Left renal cortex interstitium (tissue), 4 donors: ENCODE results near the gene KLHL29. TPM values are rescaled to one million over a fixed set of nuclear protein-coding genes. Genes with fewer than 3 reads are reported as not detected.

Experiments used
- DNase-seq, 4 donors: peaks; one replicate each; pipeline ENCODE4 v3.0.0-alpha.2; 2013; ENCODE audit warnings: low read depth in 4 of 4, low spot score in 2 of 4, missing footprints in 1 of 4
- polyA plus RNA-seq, 4 donors: library from polyadenylated mRNA; unstranded; fragments of 120-200 nt; gene quantifications; one replicate each; pipeline ENCODE4 v1.2.1, GENCODE V29; 2013; ENCODE audit not compliant: insufficient read length in 4 of 4

Gene KLHL29
- polyA plus RNA-seq, 4 donors = 7.6 to 15.0 (median 12.0) TPM

GRCh38 chr2:23685181-23685580, 300.2 kb downstream of the KLHL29 start:
- no peak for DNase-seq

- DNase-seq = no peak
Measured at GRCh38 chr2:23685706-23686105, 300.7 kb downstream of the KLHL29 start.

- DNase-seq = no peak
Measured at GRCh38 chr2:23686405-23687029, 301.5 kb downstream of the KLHL29 start.

GRCh38 chr2:23687214-23687613, 302.2 kb downstream of the KLHL29 start:
- DNase-seq = no peak

DNA sequence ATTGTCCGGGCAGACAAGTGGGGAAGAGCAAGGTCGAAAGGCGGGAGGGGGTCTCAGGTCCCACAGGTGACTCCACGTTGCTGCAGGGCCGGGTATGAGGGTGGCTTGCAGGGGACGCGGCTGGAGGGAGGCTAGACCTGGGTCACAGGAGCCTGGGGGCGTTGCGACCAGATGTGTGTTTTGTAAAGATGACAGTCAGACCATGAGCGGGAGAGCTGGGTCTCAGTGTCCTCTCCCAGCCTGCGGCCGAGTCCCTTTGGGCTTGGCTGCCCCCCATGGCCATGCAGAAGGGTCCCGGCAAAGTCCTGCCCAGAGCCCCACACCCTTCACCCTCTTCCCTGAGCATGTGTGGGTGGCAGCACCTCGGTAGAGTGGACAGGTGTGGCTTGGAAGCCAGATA, 302.7 kb downstream of the KLHL29 start:
- DNase-seq = no peak

DNA sequence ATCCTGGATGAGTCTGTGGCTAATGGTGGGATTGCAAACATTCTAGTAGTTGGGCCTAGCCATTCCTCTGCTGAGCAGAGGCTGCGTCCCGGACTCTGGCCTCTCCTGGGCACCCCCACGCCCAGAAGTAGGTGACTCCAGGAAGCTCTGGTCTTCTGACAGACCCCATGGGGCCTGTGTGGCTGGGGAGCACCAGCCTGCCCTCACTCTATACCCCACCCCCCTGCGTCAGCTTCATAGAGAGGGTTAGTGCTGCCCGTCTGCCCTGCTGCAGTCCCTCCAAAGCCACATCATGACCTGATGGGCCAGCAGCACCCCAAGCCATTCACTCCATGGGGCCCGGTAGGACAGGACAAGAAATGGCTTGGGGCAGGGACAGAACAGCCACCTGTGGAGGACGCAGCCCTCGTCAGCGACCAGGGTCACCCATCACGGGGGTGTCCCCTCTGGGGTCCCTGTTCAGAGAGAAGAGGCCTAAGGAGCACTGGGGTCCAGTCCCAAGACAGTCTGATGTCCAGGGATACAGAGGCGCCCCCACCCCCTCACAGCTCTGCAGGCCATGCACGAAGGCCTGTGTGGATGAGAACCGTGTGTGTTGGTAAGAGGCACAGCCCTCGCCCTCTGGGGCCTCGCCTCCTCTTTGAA, 303.6 kb downstream of the KLHL29 start:
- DNase-seq = no peak

- DNase-seq = no peak
Measured at GRCh38 chr2:23689131-23689700, 304.2 kb downstream of the KLHL29 start.

GRCh38 chr2:23689891-23690290, 304.9 kb downstream of the KLHL29 start:
- no peak for DNase-seq

DNA sequence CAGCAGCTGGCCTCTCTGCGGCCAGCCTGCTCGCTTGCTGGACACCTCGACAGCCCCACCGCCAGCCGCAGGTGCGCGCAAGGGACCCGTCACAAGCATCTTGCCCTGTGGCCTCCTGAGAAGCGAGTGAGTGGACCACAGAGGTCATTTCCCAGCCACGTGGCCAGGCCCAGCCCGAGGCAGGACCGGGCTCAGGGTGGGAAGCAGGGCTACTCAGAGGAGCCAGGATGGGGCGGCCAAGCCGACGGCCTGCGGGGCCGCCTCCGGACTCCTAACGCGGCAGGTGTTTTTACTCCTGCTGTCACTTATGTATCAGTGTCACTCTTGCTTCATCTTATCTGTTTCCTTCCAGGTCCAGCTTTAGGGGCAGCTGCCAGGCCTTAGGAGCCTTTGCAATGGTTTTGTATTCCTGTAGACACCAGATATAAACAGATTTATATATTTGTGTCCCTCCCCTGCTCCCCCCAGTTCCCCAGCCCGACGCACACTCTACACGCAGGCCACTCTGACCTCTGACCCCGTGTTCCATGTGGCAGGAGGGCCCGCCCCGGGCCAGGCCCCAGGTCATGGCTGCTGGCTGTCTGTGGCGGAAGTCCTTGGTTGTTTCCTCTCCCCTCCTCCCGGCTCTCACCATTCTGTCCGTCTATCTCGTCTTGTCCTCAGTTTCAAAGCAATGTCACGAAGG, 305.6 kb downstream of the KLHL29 start:
- no peak for DNase-seq

DNA sequence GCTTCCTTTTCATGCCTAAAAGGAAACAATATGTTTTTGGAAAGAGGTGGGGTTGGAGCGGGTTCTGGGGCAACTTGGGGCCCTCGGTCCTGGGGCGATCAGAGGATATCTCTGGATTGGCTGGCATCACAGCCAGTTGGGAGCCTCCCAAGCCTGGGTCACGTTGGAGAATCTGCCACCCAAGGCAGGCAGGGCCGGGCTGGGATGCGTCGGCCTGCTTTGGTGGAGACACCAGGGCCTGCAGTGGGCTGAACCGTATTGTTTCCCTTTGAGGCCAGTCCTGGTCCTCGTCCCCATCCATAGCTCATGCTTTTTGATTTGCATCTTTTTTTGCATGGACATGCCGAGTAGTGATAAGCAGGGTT, 306.1 kb downstream of the KLHL29 start:
- DNase-seq = no peak

DNA sequence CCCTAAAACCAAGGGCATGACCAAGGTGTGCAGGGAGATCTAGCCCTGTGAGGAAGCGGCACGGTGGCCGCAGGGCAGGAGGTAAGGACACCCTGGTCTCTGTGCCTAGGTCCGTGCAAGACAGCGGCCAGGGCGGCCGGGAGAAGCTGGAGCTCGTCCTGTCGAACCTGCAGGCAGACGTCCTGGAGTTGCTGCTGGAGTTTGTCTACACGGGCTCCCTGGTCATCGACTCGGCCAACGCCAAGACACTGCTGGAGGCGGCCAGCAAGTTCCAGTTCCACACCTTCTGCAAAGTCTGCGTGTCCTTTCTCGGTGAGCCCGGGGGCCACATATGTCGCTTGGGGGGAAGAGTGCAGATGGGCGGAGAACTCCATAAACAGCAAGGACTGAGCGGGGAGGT, 306.6 kb downstream of the KLHL29 start:
- no peak for DNase-seq

DNA sequence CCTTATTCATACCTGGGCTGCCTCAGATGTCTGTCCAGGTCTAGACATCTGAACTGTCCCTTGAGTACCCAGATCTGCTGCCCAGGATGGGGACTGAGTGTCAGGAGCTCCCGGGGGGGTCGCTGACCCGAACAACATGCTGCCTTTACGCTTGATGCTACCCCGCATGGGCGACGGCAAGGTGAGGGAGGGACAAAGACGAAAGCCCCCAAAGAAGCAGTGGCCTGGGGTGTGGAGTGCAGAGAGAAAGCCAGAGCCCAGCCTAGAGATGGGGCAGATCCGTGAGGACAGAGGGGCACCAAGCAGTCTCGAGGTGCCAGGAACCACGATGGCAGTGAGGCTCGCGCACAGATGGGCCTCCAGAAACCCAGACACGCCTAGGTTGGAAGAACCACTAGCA, 307.3 kb downstream of the KLHL29 start:
- DNase-seq = no peak

GRCh38 chr2:23692851-23693605, 308.0 kb downstream of the KLHL29 start:
- DNase-seq = no peak

DNA sequence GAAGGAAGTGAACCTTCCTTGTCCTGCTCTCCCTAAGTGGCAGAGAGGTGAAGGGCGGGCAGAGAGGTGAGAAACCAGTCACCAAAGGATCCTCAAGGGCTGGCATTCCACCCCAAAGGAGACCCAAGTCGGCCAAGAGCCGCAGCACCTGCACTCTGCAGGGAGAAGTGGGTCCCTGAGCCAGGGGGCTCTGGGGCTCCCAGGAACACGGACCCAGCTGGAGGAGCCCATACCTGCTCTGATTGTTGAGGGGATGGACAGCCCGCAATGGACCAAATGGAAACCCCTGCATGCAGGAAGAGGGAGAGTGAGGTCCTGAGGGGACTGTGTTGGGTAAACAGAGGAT, 308.6 kb downstream of the KLHL29 start:
- DNase-seq = no peak

DNA sequence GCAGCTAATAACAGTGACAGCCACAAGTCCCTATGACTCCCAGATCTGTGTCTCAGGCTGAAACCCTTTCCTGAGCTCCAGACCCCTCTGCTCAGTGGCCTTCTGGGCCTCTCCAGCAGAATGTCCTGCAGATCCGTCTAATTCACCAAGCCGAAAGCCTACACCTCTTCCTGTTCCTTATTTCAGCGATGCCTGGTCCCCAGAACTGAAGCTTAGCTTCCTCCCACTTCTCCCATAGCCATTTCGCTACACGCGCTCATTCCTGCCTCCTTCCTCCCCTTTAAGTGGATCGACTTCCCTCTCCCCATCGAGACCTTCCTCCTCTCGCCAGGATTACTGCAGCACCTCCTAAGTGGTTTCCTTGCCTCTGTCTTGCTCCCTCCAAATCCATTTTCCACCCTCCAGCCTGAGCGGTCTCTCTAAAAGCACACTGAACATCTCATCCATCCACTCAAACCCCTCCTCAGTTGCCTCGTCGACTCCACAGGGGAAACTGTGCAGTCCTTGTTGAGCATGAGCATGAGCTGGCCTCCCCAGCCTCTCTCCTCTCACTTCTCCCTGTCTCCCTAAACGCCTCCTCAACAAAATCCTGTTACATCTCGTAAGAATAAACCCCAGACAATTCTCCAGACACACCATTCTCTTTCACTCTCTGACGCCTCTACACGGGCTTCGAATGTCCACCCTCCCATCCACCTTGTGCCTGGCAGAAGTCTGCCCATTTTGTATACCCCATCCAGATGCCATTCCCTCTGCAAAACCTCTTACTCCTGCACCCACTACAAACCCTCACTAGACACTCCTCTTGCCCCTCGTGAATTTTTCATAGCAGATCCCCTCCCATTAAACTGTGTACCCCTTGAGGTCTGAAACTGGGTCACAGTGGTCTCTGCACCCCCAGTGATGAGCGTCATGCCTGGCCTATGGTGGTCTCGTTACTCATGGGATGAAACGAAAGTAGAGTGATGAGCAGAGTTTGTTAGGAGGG, 309.4 kb downstream of the KLHL29 start:
- DNase-seq = no peak

- DNase-seq = no peak
Measured at GRCh38 chr2:23695214-23695889, 310.4 kb downstream of the KLHL29 start.

- no peak for DNase-seq
Measured at GRCh38 chr2:23695890-23696751, 311.1 kb downstream of the KLHL29 start.

DNA sequence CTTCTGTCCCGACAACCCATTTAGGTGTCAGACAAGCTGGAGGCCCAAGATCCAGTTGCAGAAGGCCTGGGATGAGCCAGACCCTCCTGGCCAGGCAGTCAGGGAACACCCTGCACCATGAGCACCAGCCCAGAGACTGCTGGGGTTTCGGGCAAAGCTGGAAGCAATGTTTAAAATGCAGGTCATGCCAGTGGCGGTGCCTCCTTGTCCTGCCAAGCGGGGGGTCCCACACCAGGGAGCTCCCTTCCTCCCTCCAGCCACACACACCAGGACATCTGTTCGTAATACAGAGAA, 311.7 kb downstream of the KLHL29 start:
- no peak for DNase-seq
